ENCODE results near the gene RASGRP2. TPM values are rescaled to one million over a fixed set of nuclear protein-coding genes. Genes with fewer than 3 reads are reported as not detected.
A peak's percentile ranks its signal among the peaks of the same experiment; 100 is the strongest.

The RASGRP2 gene
- total RNA-seq, result 100 to 1,000 TPM; 211 to 697 (median 654) TPM
- polyA plus RNA-seq, result 100 to 1,000 TPM; 197 to 312 TPM
- 855 reads per million, percentile 99 among the genes with 10 or more reads in this experiment for total RNA-seq

DNA sequence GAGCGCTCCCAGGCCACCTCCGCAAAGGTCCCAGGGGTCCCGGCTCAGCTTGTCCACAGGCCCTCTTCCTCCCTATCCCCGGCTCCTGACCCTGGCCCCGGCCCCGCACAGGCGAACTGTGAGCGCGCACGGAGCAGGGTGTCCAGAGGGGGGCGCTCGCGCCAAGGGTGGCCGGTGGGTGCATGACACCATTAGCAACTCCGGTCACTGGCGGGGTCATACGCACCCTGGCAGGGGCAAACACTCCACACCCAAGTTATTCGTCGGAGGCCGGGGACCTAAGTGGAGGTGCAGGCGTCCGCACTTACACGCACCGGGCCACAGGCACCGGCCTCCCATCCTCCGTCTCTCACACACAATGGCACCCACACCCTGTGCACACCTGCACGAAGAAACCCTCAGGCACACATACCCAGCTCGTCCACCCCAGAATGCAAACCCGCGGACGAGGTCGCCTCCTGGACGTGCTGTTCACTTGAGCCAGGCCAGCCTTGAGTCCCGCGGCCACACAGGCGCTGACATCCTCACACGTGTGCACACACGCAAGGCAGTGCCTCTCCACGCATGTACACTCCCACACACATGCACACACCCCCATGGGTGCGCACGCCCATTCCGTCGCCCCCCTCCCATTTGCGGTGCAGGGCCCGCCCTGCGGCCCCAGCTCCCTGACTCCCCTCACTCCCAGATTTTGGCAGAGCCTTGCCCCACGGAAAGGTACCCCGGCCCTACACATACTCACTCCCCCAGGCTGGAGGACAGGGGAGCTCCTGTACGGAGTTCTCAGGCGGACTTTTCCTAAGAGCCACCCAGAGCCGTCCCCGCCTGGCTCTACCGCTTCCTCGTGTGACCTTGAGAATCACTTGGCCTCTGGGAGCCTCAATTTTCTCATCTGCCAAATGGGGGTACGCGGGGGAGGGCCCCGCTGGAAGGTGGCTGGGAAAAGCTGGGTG lies at the start of gene RASGRP2:
Gene RASGRP2 (minus strand): TSS at position 552 of the 953 bp plus-strand sequence. CDS start 1,276 bp downstream, outside the sequence.
- intact Hi-C loops (cut with micrococcal nuclease), result loop anchor here (1.0 to 10.0 kb wide), 15 partner anchors 20 to 379 kb away; partner anchors contain the start of genes MEN1 (in 2 of the 2), ZNHIT2 (in 2 of the 2), ARL2 (in 1 of the 2) and CDC42BPG (in 1 of the 2)
- ATAC-seq (peak; percentile 70), DNase-seq (peak; percentile 87 to 94 (median 92))
- Mint-ChIP-seq H3K4me3 (peak within 1 kb of the TSS; percentile 89 to 100 (median 98)), H3K27me3 (no peaks in the 10 kb centered on the region), H3K27ac (peak within 1 kb of the TSS; percentile 94 to 100 (median 99)), H3K36me3 (peaks cover 4 to 18% (median 11%) of the 10 kb centered on the region in 5 donors), H3K9me3 (peaks cover 0 to 5% (median 0%) of the 10 kb centered on the region in 11 donors), H3K4me1 (peaks cover 18 to 49% (median 39%) of the 10 kb centered on the region in 7 donors)
- Histone ChIP-seq H3K4me1 (ENCODE audit: control insufficient read depth in 2 of 2, insufficient read depth in 2 of 2, low read length in 2 of 2) (peaks cover 9 to 16% of the 10 kb centered on the region in 2 donors), H3K9me3 (ENCODE audit: control insufficient read depth in 2 of 3, low read length in 3 of 3) (no peaks in the 10 kb centered on the region), H3K4me3 (ENCODE audit: low read length) (peak within 1 kb of the TSS; percentile 98), H3K27me3 (ENCODE audit: control insufficient read depth in 2 of 2, insufficient read depth in 2 of 2, low read length in 2 of 2) (no peaks in the 10 kb centered on the region), H3K27ac (ENCODE audit: low read depth, low read length) (peak within 1 kb of the TSS; percentile 97), H3K36me3 (ENCODE audit: control insufficient read depth in 2 of 3, insufficient read depth in 3 of 3, low read length in 3 of 3) (peaks cover 7 to 48% (median 8%) of the 10 kb centered on the region in 3 experiments)
- CTCF ChIA-PET, result interaction anchor here (0.6 to 18.4 kb wide), 17 partner anchors 9 to 549 kb away, joined by 3 to 305 read pairs (median 4); partner anchors contain the start of genes MAP4K2, PRDX5, PYGM and SF1
- POLR2A ChIA-PET, result interaction anchor here (0.6 to 39.7 kb wide), 37 partner anchors 7 to 1903 kb away, joined by 3 to 1956 read pairs (median 6); partner anchors contain the start of genes ARL2, ATG2A, CCDC88B and CDC42BPG

DNA sequence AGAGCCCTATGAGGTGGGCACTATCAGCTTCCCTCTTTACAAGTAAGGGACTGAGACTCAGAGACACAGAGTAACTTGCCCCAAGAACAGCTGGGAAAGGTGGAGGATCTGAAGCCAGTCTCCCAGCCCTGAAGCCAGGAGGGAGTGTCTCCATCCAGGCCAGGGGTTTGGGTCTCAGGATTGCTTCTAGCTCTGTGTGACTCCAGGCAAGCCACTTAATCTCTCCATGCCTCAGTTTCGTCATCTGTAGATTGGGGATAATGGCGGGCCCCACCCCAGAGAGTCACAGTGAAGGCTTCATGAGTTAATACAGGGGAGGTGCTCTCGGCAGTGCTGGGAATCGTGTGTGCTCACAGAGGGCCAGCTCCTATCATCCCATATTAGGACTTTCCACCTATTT lies 48.5 kb upstream of the RASGRP2 start:
- peaks cover 0 to 10% (median 4%) of the 10 kb centered on the region in 5 donors for H3K36me3 Mint-ChIP-seq
- peaks cover 0 to 67% (median 0%) of the 10 kb centered on the region in 3 experiments for H3K36me3 ChIP-seq (ENCODE audit: control insufficient read depth in 2 of 3, insufficient read depth in 3 of 3, low read length in 3 of 3)
- no peak overlapping the region for H3K27ac ChIP-seq (ENCODE audit: low read depth, low read length)

DNA sequence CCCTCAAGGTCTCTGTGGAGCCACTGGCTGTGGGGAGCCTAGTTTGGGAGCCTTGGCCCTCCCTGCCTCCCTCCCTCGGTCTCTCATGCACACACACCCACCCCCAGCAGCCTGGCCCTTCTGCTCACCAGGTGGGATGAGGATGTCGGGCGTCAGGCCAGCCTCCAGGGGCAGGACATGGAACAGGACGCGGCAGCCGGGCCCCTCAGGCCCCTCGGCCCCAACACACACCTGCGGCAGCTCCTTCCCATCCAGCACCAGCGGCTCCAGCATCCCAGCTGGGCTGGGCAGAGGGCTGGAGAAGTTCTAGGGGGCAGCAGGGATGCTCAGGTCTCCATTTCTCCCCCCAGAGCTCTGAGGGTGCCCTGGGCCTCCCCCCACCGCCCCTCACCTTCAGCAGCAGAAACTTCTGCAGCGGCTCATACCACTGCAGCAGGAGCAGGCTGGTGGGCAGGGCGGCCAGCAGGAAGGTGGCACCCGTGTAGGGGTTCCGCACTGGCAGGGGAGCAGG lies 47.9 kb upstream of the RASGRP2 start:
- H3K9me3 ChIP-seq (ENCODE audit: control insufficient read depth in 2 of 3, low read length in 3 of 3), result no peaks in the 10 kb centered on the region
- H3K36me3 ChIP-seq (ENCODE audit: control insufficient read depth in 2 of 3, insufficient read depth in 3 of 3, low read length in 3 of 3), result peaks cover 0 to 61% (median 0%) of the 10 kb centered on the region in 3 experiments
- H3K4me3 ChIP-seq (ENCODE audit: low read length), result no peak overlapping the region
- POLR2A ChIA-PET, result interaction anchor here (0.7 to 3.0 kb wide), 8 partner anchors 9 to 48 kb away, joined by 3 to 19 read pairs (median 4); partner anchors contain the start of genes MAP4K2, RASGRP2 and SF1
- Mint-ChIP-seq H3K36me3 (peaks cover 0 to 10% (median 4%) of the 10 kb centered on the region in 5 donors), H3K27ac (no peak overlapping the region), H3K4me1 (peaks cover 18 to 40% (median 28%) of the 10 kb centered on the region in 7 donors), H3K27me3 (no peaks in the 10 kb centered on the region), H3K9me3 (peaks cover 0 to 1% (median 0%) of the 10 kb centered on the region in 11 donors), H3K4me3 (no peak overlapping the region)
- no peak for DNase-seq
- ATAC-seq, result no peak
- no peak overlapping the region for H3K27ac ChIP-seq (ENCODE audit: low read depth, low read length)
- CTCF ChIA-PET, result interaction anchor here (1.5 to 1.6 kb wide), 2 partner anchors 10 to 30 kb away, joined by 3 to 4 read pairs; no protein-coding TSS in a partner anchor
- intact Hi-C loops (cut with micrococcal nuclease), result no loop called here
- peaks cover 0 to 15% of the 10 kb centered on the region in 2 donors for H3K4me1 ChIP-seq (ENCODE audit: control insufficient read depth in 2 of 2, insufficient read depth in 2 of 2, low read length in 2 of 2)
- H3K27me3 ChIP-seq (ENCODE audit: control insufficient read depth in 2 of 2, insufficient read depth in 2 of 2, low read length in 2 of 2), result no peaks in the 10 kb centered on the region

More for the DNA sequence above, 48.5 kb upstream of the RASGRP2 start:
- no peaks in the 10 kb centered on the region for H3K27me3 Mint-ChIP-seq
- H3K4me1 ChIP-seq (ENCODE audit: control insufficient read depth in 2 of 2, insufficient read depth in 2 of 2, low read length in 2 of 2), result peaks cover 0 to 14% of the 10 kb centered on the region in 2 donors
- peaks cover 17 to 38% (median 29%) of the 10 kb centered on the region in 7 donors for H3K4me1 Mint-ChIP-seq
- POLR2A ChIA-PET, result interaction anchor here (1.0 to 3.0 kb wide), 5 partner anchors 8 to 18 kb away, joined by 3 to 19 read pairs (median 5); partner anchors contain the start of genes MAP4K2 and SF1
- no peak overlapping the region for H3K4me3 ChIP-seq (ENCODE audit: low read length)
- H3K9me3 Mint-ChIP-seq, result peaks cover 0 to 1% (median 0%) of the 10 kb centered on the region in 11 donors
- no peaks in the 10 kb centered on the region for H3K27me3 ChIP-seq (ENCODE audit: control insufficient read depth in 2 of 2, insufficient read depth in 2 of 2, low read length in 2 of 2)
- ATAC-seq (no peak), DNase-seq (no peak)
- intact Hi-C loops (cut with micrococcal nuclease), result no loop called here
- CTCF ChIA-PET, result interaction anchor here (1.5 to 1.6 kb wide), 2 partner anchors 10 to 30 kb away, joined by 3 to 4 read pairs; no protein-coding TSS in a partner anchor
- no peaks in the 10 kb centered on the region for H3K9me3 ChIP-seq (ENCODE audit: control insufficient read depth in 2 of 3, low read length in 3 of 3)
- H3K27ac Mint-ChIP-seq, result peak overlapping the region in 3 of 9 donors; percentile 67 to 92 (median 78)
- H3K4me3 Mint-ChIP-seq, result no peak overlapping the region

DNA sequence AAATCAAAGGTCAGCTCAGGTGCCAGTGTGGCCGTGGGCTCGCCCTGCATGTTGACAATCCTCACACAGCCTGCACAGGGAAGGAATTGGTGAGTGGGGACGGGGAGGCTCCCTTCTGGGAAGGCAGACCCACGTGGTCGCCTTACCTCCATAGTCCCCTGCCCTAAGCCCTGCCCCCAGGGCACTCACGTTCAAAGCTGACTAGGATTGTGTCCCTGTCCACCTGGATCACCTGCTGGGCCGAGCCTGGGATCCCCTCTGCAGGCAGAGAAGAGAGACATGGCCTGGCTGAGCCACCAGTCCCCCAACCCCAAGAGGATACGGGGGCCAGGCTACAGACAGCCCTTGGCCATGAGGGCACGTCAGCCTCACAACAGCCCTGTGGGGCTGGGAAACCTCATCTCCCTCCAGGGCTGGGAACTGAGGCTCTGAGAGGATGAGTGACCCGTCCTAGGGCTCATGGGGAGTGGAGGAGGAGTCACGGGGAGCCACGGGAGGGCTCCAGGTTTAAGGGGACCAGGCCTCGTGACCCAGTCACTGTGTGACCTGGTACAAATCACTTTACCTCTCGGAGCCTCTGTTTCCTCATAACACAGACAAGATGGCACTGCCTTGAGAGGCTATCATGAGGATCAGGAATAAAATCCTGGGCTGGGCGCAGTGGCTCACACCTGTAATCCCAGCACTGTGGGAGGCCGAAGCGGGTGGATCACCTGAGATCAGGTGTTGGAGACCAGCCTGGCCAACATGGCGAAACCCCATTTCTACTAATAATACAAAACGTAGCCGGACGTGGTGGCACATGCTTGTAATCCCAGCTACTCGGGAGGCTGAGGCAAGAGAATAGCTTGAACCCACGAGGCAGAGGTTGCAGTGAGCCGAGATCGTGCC lies 46.5 kb upstream of the RASGRP2 start:
- intact Hi-C loops (cut with micrococcal nuclease), result no loop called here
- POLR2A ChIA-PET, result interaction anchor here (1.4 to 1.5 kb wide), 2 partner anchors 12 to 13 kb away, joined by 4 to 5 read pairs; partner anchors contain the start of genes MAP4K2 and SF1
- no peak overlapping the region for H3K4me3 Mint-ChIP-seq
- Histone ChIP-seq H3K27me3 (ENCODE audit: control insufficient read depth in 2 of 2, insufficient read depth in 2 of 2, low read length in 2 of 2) (no peaks in the 10 kb centered on the region), H3K9me3 (ENCODE audit: control insufficient read depth in 2 of 3, low read length in 3 of 3) (no peaks in the 10 kb centered on the region), H3K4me1 (ENCODE audit: control insufficient read depth in 2 of 2, insufficient read depth in 2 of 2, low read length in 2 of 2) (peaks cover 0 to 15% of the 10 kb centered on the region in 2 donors), H3K27ac (ENCODE audit: low read depth, low read length) (peak overlapping the region; percentile 6), H3K4me3 (ENCODE audit: low read length) (no peak overlapping the region), H3K36me3 (ENCODE audit: control insufficient read depth in 2 of 3, insufficient read depth in 3 of 3, low read length in 3 of 3) (peaks cover 0 to 48% (median 0%) of the 10 kb centered on the region in 3 experiments)
- H3K4me1 Mint-ChIP-seq, result peaks cover 16 to 32% (median 22%) of the 10 kb centered on the region in 7 donors
- DNase-seq (no peak), ATAC-seq (no peak)
- peaks cover 0 to 1% (median 0%) of the 10 kb centered on the region in 11 donors for H3K9me3 Mint-ChIP-seq
- H3K27ac Mint-ChIP-seq, result peak overlapping the region in 2 of 9 donors; percentile 48 to 51
- H3K27me3 Mint-ChIP-seq, result no peaks in the 10 kb centered on the region
- CTCF ChIA-PET, result no interaction called here
- peaks cover 0 to 11% (median 4%) of the 10 kb centered on the region in 5 donors for H3K36me3 Mint-ChIP-seq

DNA sequence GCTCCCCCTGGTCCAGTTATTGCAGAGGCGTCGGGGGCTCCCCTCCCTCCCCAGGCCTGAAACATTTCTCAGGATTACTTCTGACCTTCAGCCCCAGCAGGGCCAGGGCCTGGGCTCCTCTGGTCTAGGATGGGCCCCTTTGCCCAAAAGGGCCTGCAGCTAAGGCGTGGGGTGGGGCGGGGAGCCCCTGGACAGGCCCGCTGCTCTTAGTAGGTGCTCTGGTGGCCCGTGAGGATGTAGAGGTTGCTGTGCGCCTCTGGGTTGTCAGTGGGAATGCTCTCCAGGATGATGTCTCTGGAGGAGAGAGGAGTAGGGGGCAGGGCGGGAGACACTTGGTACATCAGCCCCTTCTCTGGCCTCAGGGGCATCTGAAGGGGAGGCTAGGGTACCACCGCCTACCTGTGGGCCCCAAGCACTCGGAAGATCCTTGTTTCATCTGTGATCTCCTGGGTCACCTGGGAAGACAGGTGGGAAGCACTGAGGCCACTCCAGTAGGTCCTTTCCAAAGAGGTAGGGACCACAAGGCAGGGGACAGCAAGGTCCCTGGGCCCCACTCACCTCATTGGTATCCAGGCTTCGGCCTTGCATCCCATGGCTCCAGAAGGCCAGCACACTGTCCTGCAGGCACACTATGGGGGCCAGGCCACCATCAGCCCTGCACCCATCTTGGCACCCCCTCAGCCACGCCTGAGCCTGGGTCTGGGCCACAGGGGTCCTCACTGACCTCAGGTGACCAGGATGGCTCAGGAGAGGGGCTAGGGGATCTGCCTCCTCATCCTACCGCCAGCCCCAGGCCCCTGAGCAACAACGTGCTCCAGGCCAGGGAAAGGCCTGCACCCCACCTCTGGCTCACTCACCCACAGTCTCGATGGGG lies 45.6 kb upstream of the RASGRP2 start:
- Histone ChIP-seq H3K27ac (ENCODE audit: low read depth, low read length) (peak overlapping the region; percentile 6), H3K36me3 (ENCODE audit: control insufficient read depth in 2 of 3, insufficient read depth in 3 of 3, low read length in 3 of 3) (peaks cover 0 to 45% (median 0%) of the 10 kb centered on the region in 3 experiments), H3K4me1 (ENCODE audit: control insufficient read depth in 2 of 2, insufficient read depth in 2 of 2, low read length in 2 of 2) (peaks cover 0 to 15% of the 10 kb centered on the region in 2 donors), H3K9me3 (ENCODE audit: control insufficient read depth in 2 of 3, low read length in 3 of 3) (no peaks in the 10 kb centered on the region), H3K27me3 (ENCODE audit: control insufficient read depth in 2 of 2, insufficient read depth in 2 of 2, low read length in 2 of 2) (no peaks in the 10 kb centered on the region), H3K4me3 (ENCODE audit: low read length) (no peak overlapping the region)
- H3K27me3 Mint-ChIP-seq, result no peaks in the 10 kb centered on the region
- ChIA-PET POLR2A (interaction anchor here (1.4 to 5.4 kb wide), 5 partner anchors 11 to 45 kb away, joined by 4 to 31 read pairs (median 17); partner anchors contain the start of genes MAP4K2, RASGRP2 and SF1), CTCF (interaction anchor here (0.8 kb wide), 1 partner anchor 89 kb away, joined by 5 read pairs; no protein-coding TSS in a partner anchor)
- H3K36me3 Mint-ChIP-seq, result peaks cover 0 to 11% (median under 1%) of the 10 kb centered on the region in 5 donors
- peaks cover 0 to under 1% (median 0%) of the 10 kb centered on the region in 11 donors for H3K9me3 Mint-ChIP-seq
- peaks cover 12 to 27% (median 17%) of the 10 kb centered on the region in 7 donors for H3K4me1 Mint-ChIP-seq
- DNase-seq (no peak), ATAC-seq (no peak)
- H3K4me3 Mint-ChIP-seq, result no peak overlapping the region
- intact Hi-C loops (cut with micrococcal nuclease), result no loop called here
- H3K27ac Mint-ChIP-seq, result peak overlapping the region in 2 of 9 donors; percentile 38 to 48
